Keratinocyte (primary cell): ENCODE results near the gene MAP3K5. TPM values are rescaled to one million over a fixed set of nuclear protein-coding genes. Genes with fewer than 3 reads are reported as not detected.

Experiments used
- DNase-seq: peaks from one replicate; pipeline ENCODE4 v3.0.0-alpha.2; 2011; ENCODE audit warnings: low read depth, missing footprints, low spot score
- FAIRE-seq: peaks from 2 replicates; lab custom pipeline; 2011; peaks lifted over from hg19 to GRCh38; lab: Jason Lieb, UNC
- H2AFZ ChIP-seq: 2 replicates; pipeline ENCODE4 v1.6.0; 2012; ENCODE audit warnings: low read length, control low read depth, inconsistent platforms; ENCODE audit not compliant: control insufficient read depth
- H3K27ac ChIP-seq: 2 replicates; pipeline ENCODE4 v1.5.1; 2011; ENCODE audit warnings: low read length; ENCODE audit not compliant: control insufficient read depth, insufficient read depth
- H3K27me3 ChIP-seq: 3 replicates; pipeline ENCODE4 v1.6.0; 2011; ENCODE audit warnings: low read length; ENCODE audit not compliant: control insufficient read depth, insufficient read depth; ENCODE audit errors: extremely low read depth
- H3K36me3 ChIP-seq, 2 experiments: 2 replicates in 1 of 2; 3 replicates in 1 of 2; pipeline ENCODE4 v1.5.1; 2011; ENCODE audit warnings: low read length in 2 of 2, mild to moderate bottlenecking in 1 of 2; ENCODE audit not compliant: control insufficient read depth in 2 of 2, insufficient read depth in 2 of 2; ENCODE audit errors: extremely low read depth in 1 of 2
- H3K4me1 ChIP-seq: 3 replicates; pipeline ENCODE4 v1.5.1; 2011; ENCODE audit warnings: low read length; ENCODE audit not compliant: control insufficient read depth, insufficient read depth; ENCODE audit errors: extremely low read depth
- H3K4me2 ChIP-seq: 3 replicates; pipeline ENCODE4 v1.6.0; 2011; ENCODE audit warnings: low read depth, low read length; ENCODE audit not compliant: control insufficient read depth, insufficient read depth; ENCODE audit errors: extremely low read depth
- H3K4me3 ChIP-seq, 3 experiments: fragments of 200-600 bp in 1 of 3; sonication (generic) in 1 of 3; 2 replicates in 2 of 3; 3 replicates in 1 of 3; pipeline ENCODE4 v1.5.1; 2011 to 2016; ENCODE audit warnings: low read length in 3 of 3, mild to moderate bottlenecking in 3 of 3, control low read depth in 2 of 3, inconsistent platforms in 1 of 3, low read depth in 1 of 3, mixed read lengths in 1 of 3, mixed run types in 1 of 3, moderate library complexity in 1 of 3; ENCODE audit not compliant: control insufficient read depth in 2 of 3, insufficient read depth in 2 of 3; ENCODE audit errors: extremely low read depth in 1 of 3
- H3K79me2 ChIP-seq: 2 replicates; pipeline ENCODE4 v1.6.0; 2012; ENCODE audit warnings: low read length; ENCODE audit not compliant: control insufficient read depth, insufficient read depth
- H3K9ac ChIP-seq: 3 replicates; pipeline ENCODE4 v1.6.0; 2011; ENCODE audit warnings: low read length; ENCODE audit not compliant: control insufficient read depth, insufficient read depth; ENCODE audit errors: extremely low read depth
- H3K9me1 ChIP-seq: 3 replicates; pipeline ENCODE4 v1.6.0; 2011; ENCODE audit warnings: low read length; ENCODE audit not compliant: control insufficient read depth, insufficient read depth; ENCODE audit errors: extremely low read depth
- H3K9me3 ChIP-seq: 2 replicates; pipeline ENCODE4 v1.5.1; 2012; ENCODE audit warnings: low read depth, low read length; ENCODE audit not compliant: control insufficient read depth
- H4K20me1 ChIP-seq: 3 replicates; pipeline ENCODE4 v1.6.0; 2011; ENCODE audit warnings: low read length; ENCODE audit not compliant: control insufficient read depth, insufficient read depth; ENCODE audit errors: extremely low read depth
- EZH2 ChIP-seq: IDR thresholded peaks from one replicate; pipeline ENCODE4 v1.6.1; 2012; ENCODE audit warnings: inconsistent platforms, mild to moderate bottlenecking, low read length, moderate library complexity
- dilution Hi-C: fragments of 300-500 bp; cut with MboI; formaldehyde crosslinking; loops from one replicate; pipeline ENCODE4 v1.7.0; 2020; ENCODE audit warnings: low sequenced_read_pairs; ENCODE audit not compliant: extremely low pct_ligation_motif_present
- polyA plus RNA-seq, 5 experiments: library from polyadenylated mRNA; depleted of rRNA in 3 of 5; stranded (reverse) in 3 of 5; stranded (forward) in 1 of 5; unstranded in 1 of 5; fragments of >200 nt; gene quantifications; 1 replicate in 1 of 5; 2 replicates in 3 of 5; 3 replicates in 1 of 5; pipeline versions ENCODE4 v1.2.1 to v1.2.3, GENCODE V29; 2011 to 2012; ENCODE audit warnings: missing spikeins in 2 of 5, low read depth in 1 of 5, low replicate concordance in 1 of 5
- small RNA-seq, 3 experiments: library from RNA; depleted of rRNA; stranded (forward); fragments of <200 nt; gene quantifications; one replicate each; pipeline ENCODE3, GENCODE V24; 2012; ENCODE audit warnings: low read depth in 3 of 3, low replicate concordance in 1 of 3; ENCODE audit not compliant: insufficient read length in 3 of 3
- TF ChIP-seq, protein P1 (sequence below), 3 experiments: IDR thresholded peaks in 1 of 3; conservative IDR thresholded peaks in 1 of 3; optimal IDR thresholded peaks in 1 of 3; 2 replicates in 2 of 3; 3 replicates in 1 of 3; pipeline versions ENCODE3 to v1.5.1; 2011; ENCODE audit warnings: low read length in 3 of 3, mild to moderate bottlenecking in 3 of 3, moderate library complexity in 2 of 3, control low read depth in 1 of 3, inconsistent platforms in 1 of 3; ENCODE audit not compliant: insufficient read depth in 2 of 3; ENCODE audit errors: extremely low read depth in 1 of 3

The MAP3K5 gene
- polyA plus RNA-seq, 1 donor (not counting 4 experiments of a cell fraction or from before 2014, with no cell fraction given), result 3.4 TPM

DNA sequence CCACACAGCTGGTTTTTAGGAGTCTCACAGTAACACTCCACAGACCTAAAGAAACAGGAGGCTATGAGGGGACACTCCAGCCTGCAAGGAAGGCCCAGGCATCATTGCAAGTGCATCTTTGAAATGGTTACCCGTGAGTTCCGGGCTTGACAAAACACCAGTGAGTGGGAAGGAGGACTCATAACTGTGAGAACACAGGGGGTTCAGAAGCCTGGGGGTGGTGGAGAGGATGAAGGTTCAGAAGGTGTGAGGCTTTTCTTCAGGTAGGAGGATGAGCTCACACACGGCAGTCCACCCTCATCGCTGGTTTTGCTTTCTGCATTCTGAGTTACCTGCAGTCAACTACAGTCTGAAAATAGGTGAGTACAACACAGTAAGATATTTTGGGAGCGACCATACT is 282.0 kb downstream of the MAP3K5 start:
- dilution Hi-C loops, result no loop called here
- H3K9me1 ChIP-seq, result no peaks in the 10 kb centered on the region
- peaks cover 3% of the 10 kb centered on the region for H3K4me1 ChIP-seq
- peaks cover 5% of the 10 kb centered on the region for H3K79me2 ChIP-seq
- H3K4me2 ChIP-seq, result no peak overlapping the region
- no peak overlapping the region for H3K27ac ChIP-seq
- no peaks in the 10 kb centered on the region for H3K27me3 ChIP-seq
- peaks cover 0 to 1% of the 10 kb centered on the region in 2 experiments for H3K36me3 ChIP-seq
- no peak overlapping the region for H3K4me3 ChIP-seq
- DNase-seq (no peak), FAIRE-seq (no peak)
- H4K20me1 ChIP-seq, result no peaks in the 10 kb centered on the region
- TF ChIP-seq EZH2, result no peak
- TF ChIP-seq, protein P1, sequence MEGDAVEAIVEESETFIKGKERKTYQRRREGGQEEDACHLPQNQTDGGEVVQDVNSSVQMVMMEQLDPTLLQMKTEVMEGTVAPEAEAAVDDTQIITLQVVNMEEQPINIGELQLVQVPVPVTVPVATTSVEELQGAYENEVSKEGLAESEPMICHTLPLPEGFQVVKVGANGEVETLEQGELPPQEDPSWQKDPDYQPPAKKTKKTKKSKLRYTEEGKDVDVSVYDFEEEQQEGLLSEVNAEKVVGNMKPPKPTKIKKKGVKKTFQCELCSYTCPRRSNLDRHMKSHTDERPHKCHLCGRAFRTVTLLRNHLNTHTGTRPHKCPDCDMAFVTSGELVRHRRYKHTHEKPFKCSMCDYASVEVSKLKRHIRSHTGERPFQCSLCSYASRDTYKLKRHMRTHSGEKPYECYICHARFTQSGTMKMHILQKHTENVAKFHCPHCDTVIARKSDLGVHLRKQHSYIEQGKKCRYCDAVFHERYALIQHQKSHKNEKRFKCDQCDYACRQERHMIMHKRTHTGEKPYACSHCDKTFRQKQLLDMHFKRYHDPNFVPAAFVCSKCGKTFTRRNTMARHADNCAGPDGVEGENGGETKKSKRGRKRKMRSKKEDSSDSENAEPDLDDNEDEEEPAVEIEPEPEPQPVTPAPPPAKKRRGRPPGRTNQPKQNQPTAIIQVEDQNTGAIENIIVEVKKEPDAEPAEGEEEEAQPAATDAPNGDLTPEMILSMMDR (optimal IDR thresholded peaks at IDR 0.05 in 1 of 3, IDR thresholded peaks at IDR 0.05 in 1 of 3, conservative IDR thresholded peaks at IDR 0.05 in 1 of 3; ENCODE audit: extremely low read depth in 1 of 3, insufficient read depth in 2 of 3, low read length in 3 of 3), result no peak
- H3K9me3 ChIP-seq, result no peaks in the 10 kb centered on the region
- H3K9ac ChIP-seq, result no peak overlapping the region
- H2AFZ ChIP-seq, result no peak overlapping the region

DNA sequence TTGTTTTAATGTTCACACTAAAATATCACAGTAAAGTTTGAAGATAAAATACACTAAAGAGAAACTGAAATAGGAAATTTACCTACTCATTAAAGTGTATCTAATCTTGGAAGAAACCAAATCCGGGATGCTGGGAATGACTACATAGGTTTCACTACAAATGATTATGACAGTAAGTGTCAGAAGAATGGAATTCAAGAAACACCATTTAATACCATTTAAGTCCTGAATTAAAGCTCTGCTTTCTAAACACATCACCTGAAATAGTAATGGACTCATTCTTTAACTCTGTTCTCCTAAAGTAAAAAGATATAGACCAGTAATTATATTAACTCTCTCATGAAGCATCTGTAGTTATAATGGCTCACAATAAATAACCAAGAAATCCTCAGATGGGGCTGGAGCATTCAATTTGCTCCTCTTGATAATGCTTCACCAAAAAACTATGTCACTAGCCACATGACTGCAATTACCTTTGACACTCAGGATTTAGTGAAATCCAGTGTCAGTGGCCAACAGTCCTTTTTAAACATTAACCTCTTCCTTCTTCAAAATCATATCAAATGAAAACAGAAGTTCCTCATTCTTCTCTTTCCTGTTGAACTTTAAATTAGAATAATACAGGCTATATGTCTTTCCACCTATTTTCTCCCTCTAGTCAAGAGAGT is 283.4 kb downstream of the MAP3K5 start:
- no peak overlapping the region for H3K9ac ChIP-seq
- peaks cover 0 to 1% of the 10 kb centered on the region in 2 experiments for H3K36me3 ChIP-seq
- no peaks in the 10 kb centered on the region for H3K9me1 ChIP-seq
- no peak overlapping the region for H3K4me2 ChIP-seq
- FAIRE-seq, result no peak
- no peaks in the 10 kb centered on the region for H3K27me3 ChIP-seq
- H3K79me2 ChIP-seq, result peaks cover 5% of the 10 kb centered on the region
- peaks cover 3% of the 10 kb centered on the region for H3K4me1 ChIP-seq
- no peak for DNase-seq
- H3K27ac ChIP-seq, result no peak overlapping the region
- H4K20me1 ChIP-seq, result no peaks in the 10 kb centered on the region
- dilution Hi-C loops, result no loop called here
- no peak overlapping the region for H3K4me3 ChIP-seq
- no peaks in the 10 kb centered on the region for H3K9me3 ChIP-seq
- TF ChIP-seq, protein P1 (optimal IDR thresholded peaks at IDR 0.05 in 1 of 3, IDR thresholded peaks at IDR 0.05 in 1 of 3, conservative IDR thresholded peaks at IDR 0.05 in 1 of 3; ENCODE audit: extremely low read depth in 1 of 3, insufficient read depth in 2 of 3, low read length in 3 of 3), result no peak
- TF ChIP-seq EZH2, result no peak
- no peak overlapping the region for H2AFZ ChIP-seq

Small RNAs within 50 kb of the gene (small RNA-seq; reads per million reads assigned to genes)
- 0 to 2.3 (median 1.5) reads per million in 3 experiments for gene RNA5SP219

Other genes with a start within 250 kb of the MAP3K5 start
- 8.5 to 14.9 TPM (median 11.8 TPM) in 3 replicates for gene MAP7, start 242.1 kb downstream of the MAP3K5 start, polyA plus RNA-seq
- gene PEX7, start 30.1 kb upstream of the MAP3K5 start, polyA plus RNA-seq, result 11.5 to 15.6 TPM (median 14.4 TPM) in 3 replicates
- not detected in 3 replicates for gene SLC35D3, start 129.8 kb upstream of the MAP3K5 start, polyA plus RNA-seq